Stimulated activated CD4-positive, alpha-beta T cell treated with anti-CD3 and anti-CD28 coated beads, Interleukin-1b, Interleukin-23, amount 100 ng/mL, for 4 hours (primary cell): ENCODE data around the gene DDX42.
A peak's percentile ranks its signal among the peaks of the same experiment; 100 is the strongest.

ENCODE experiments used
- DNase-seq, 2 donors: peaks; one replicate each; pipeline ENCODE4 v3.0.0-alpha.2; 2020; ENCODE audit warnings: low read depth in 2 of 2

Gene DDX42

GRCh38 chr17:63823659-63824331 is 49.8 kb downstream of the DDX42 start:
- no peak for DNase-seq

GRCh38 chr17:63824362-63824761 is 50.4 kb downstream of the DDX42 start:
- no peak for DNase-seq

DNA sequence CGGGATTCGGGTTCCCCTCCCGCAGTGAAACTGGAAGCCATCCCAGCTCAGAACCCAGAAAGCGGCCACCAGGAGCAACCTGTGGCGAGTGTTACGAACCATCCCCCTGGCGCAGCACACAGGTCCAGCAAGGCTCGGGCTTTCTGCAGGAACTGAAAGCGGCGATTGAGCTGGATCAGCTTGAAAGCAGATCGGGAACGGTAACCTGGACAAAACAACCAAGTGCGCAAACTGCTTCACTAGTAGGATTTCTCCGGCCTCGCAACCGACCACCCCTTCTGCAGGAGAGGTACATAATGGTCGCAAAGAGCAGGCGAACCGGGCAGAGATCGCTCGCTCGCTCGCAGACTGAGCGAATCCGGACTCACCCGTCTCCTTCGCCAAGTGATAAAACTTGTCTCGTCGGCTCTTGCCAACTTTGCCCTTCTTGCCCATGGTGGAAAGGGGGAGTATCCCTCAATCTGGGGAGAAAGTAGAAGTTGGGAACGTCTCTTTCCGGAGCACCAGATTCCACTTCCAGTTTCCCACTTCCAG is 52.6 kb downstream of the DDX42 start:
- DNase-seq = no peak

DNA sequence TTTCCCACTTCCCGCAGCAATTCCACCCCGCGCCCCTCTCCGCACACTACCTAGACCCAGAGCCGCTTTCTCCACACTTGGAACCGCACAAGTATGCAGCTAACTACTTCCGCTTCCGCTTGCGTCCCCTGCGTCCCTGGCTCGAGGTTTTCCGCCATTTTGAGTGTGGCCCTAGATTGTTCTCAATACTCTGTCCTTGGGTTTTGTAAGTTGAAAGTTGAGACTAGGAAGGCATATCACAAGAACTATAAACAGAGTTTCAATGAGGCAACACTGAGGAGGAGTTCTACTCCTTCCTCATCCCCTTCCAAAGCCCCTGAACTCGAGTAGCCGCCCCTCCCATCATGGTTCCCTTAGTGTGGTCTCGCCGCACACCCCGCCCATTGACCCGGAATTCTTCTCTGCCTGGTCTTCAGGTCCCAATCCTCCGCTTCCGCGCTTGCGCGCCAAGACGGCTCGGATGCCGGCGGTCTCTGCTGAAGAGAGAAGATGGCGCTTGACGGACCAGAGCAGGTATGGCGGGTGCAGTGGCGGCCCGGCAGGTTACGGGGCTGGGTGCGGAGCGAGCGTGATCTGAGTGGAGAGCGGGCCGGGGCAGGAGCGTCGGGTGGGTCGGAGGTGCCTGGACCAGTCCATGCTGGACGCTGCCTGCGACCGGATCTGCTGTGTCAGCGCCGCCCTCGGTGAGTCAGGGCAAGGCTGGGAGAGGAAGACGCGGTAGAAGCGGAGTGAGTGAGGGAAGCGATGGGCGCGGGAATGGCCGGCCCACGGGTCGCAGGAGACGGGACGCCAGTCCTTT is 53.2 kb downstream of the DDX42 start, which contains the start of the genes FTSJ3 and PSMC5:
TSS of gene FTSJ3 (minus strand) at position 662 of the 799 bp plus-strand sequence. CDS start 761 bp downstream, outside the sequence.
TSS of gene PSMC5 (plus strand) at position 430 of the 799 bp plus-strand sequence. CDS start at position 490, 60 bp downstream.
- peak; percentile 89 to 90 for DNase-seq

DNA sequence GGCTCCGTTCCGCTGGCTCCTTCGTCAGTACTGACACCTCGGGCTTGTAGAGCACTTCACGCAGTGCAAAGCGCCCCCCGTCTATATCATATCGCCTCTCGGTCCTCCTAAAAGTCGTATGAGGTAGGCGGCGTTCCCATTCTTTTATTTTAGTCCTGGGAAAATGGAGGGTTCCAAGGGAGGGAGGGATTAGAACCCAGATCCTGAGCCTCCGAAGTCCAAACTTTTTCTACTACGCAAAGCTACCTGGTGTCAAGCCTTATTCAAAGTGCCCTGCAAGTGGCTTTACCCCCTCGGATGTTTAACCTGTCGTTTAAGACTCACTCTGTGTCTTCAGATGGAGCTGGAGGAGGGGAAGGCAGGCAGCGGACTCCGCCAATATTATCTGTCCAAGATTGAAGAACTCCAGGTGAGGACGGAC is 53.8 kb downstream of the DDX42 start:
- DNase-seq = no peak

- no peak for DNase-seq
These were observed 55.0 kb downstream of the DDX42 start for GRCh38 chr17:63828936-63829335.

DNA sequence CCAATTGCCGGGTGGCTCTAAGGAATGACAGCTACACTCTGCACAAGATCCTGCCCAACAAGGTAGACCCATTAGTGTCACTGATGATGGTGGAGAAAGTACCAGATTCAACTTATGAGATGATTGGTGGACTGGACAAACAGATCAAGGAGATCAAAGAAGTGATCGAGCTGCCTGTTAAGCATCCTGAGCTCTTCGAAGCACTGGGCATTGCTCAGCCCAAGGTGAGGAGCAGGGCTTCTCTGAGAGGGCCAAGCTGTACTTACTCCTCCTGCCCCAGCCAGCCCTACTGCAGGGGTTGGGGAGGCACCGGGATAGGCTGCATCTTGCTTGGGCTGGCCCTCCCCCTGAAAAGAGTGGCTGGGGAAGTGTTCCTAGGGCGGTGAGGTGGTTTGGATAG is 56.3 kb downstream of the DDX42 start:
- no peak for DNase-seq

- DNase-seq = no peak
These were observed 57.0 kb downstream of the DDX42 start for GRCh38 chr17:63830904-63831491.

DNA sequence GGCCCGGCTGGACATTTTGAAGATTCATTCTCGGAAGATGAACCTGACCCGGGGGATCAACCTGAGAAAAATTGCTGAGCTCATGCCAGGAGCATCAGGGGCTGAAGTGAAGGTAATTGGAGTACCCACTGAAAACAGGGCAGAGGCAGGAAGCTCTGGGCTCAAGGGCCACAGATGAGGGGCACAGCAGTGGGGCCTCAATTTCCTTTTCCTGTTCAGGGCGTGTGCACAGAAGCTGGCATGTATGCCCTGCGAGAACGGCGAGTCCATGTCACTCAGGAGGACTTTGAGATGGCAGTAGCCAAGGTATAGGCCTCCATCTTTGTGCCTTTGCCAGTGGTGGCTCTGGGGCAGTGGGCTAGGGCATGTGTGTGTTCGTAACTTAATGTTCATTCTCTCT is 57.5 kb downstream of the DDX42 start:
- DNase-seq = no peak

- no peak for DNase-seq
These were observed 58.0 kb downstream of the DDX42 start for GRCh38 chr17:63832014-63832413.

DNA sequence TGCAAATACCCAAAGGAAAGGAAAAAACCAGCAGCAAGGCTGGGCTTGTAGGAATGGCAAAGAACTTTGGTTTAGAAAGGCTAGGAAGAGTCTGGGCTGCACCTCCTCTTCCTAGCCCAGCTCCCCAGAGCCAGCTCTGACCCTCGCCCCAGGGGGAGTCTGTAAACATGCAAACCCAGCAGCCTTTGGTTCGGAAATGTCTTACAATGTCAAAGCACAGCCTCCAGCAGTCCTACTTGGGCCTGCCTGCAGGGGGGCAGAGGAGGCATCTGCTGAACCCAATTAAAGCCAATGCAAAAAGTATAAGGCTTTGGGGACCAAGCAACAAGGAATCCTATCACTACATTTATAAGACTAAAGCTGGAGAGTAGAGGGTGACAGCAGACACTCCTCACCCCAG is 58.5 kb downstream of the DDX42 start:
- DNase-seq = no peak

- DNase-seq = no peak
These were observed 59.2 kb downstream of the DDX42 start for GRCh38 chr17:63833026-63833740.

DNA sequence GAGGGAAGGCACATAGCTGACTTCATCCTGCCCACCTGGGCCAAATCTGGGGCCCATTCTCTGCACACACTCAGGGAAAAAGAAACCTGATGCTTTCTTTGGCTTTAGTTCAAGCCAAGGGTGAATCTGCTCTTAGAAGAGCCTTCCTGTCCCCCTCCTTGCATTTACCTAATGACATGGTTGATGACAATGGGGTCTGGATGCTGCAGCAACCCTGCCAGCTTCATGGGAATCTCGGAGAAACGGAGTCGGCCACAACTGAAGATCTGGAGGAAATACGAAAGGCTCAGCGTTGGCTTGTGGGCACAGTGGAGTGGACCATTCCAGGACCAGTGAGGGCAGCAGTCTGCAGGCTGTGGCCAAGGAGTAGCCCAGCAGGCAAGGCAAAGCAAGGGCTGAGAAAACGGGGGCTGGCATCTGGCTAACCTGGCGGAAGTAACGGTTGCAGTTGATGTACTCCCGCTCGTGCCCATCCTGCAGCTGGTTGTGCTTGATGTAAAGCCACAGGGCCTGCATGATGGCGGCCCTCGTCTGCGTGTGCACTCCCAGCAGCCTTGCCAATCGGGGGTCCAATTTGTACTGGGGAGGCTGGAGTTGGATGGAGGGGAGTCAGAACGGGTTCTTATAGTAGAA is 59.9 kb downstream of the DDX42 start:
- no peak for DNase-seq

DNA sequence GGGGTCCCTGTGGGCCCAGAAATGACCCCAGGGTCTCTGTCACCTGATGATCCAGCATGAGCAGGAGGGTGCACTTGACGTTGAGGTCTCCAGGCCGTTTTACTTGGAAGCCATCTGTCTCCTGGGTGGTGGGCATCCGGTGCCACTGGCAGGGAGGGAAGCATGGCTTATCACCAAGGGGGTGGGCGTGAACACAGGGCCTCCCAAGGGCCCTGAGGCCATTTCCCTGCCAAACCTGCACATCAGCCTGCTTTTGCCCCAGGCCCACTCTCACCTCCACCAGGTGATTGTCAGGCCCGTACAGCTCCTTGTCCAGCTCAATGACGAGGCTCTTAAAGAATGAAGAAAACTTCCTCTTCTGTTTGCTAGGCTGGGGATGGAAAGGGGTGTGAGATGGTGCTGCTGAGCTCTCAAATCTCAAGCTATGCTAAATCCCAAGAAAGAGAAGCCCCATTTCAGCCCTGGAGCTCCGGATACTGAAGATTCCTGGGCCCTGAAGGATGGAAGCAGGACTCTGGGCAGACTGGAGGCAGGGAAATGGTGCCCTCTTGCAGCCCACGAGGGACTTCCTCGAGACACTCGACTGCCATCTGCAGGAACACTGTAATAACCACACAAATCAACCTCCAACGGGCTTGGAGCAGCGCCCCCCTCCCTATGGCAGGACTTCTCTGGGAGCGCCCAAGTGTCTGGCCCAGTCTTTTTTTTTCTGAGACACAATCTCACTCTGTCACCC is 60.6 kb downstream of the DDX42 start:
- DNase-seq = peak in 1 of 2 donors; percentile 54

GRCh38 chr17:63835167-63835720 is 61.3 kb downstream of the DDX42 start:
- no peak for DNase-seq

DNA sequence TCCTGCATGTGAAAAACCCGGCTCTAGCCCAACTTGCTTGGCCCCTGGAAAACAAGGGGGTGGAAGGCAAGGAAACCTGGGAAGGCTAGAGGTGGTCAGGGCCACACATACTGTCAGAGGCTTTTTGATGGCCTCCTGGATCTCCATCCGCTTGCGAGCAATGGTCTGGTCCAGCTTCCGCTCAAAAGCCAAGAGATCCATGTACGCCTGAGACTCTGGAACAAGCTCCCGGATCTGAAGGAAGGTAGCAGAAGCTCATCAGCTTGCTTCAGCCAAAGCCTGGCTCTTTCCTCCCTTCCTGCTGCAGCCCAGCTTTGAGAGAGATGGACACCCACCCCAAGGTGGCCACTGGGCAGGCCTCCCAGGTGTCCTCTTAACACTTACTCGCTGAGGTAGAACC is 62.8 kb downstream of the DDX42 start:
- DNase-seq = no peak

DNA sequence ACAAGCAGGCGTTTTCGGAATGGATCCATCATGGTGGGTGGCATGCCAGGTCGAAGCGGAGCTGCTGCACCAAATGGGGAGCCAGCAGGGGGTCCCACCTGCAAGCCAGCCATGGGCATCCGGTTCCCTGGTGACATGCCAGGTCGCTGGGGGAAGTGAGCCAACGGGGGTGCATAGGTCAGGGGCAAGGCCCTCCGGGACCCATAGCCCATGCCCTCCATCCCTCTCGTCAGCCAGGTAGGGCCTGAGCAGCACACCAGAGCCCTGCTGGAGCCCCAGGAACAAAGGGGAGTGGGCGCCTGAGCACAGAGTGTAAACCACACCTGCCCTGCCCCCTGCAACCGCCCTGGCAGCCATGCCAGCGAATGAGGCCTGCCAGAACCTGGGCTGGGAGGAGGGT is 63.5 kb downstream of the DDX42 start:
- no peak for DNase-seq

DNA sequence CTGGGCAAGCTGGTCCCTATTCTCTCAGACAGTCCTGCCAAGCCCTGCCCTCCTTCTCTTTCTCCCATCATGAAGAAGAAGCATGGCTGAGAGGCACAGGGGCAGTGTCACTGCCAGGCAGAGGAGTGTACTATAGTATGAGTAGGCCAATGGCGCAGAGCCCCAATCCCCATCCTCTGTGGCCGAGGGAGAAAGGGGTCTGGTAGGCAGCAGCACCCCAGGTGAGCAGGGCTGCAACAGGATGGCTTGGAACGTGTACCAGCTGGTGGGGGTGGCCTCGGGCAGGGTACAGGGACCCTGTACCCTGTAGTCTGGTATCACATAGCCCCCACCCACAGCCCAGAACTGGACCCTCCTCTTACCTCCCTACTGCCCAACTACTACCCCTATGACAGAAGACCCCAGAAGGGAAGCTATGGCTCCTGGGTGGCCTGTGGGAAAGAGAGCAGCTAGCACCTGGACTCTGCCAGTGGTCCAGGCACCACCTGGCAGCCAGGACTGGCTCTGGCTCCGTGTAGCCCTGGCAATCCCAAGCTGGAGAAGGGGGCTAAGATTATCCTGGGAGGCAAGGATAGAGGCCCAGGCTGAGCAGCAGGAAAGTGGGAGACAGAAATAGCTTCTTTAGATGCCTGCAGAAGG is 64.1 kb downstream of the DDX42 start:
- DNase-seq = no peak

DNA sequence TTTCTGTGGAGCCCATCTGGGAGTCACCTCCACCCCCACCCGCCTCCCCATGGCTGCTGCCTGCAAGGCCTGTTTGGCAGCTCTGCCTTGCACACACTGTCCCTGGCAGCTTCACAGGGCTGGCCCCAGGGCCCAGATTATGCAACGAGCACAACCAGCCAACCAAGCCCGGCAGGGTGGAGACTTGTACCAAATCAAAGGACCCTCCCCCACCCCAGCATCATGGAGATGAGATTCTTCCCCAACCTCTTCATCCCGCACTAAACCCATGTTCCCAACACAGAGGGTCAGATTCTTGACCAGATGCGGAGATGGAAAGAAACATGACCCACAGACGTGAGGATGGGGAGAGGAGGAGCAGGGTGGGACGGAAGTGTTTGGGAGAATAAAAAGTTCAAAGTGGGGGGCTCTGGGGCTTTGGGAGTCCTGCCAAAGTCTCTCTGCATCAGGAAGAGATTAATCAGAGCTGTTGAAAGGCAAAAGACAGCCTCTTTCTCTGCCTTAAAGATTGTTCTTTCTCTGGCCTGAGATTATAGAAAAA is 64.7 kb downstream of the DDX42 start:
- no peak for DNase-seq
